Measurements from ENCODE around the gene FAM219A. TPM values are rescaled to one million over a fixed set of nuclear protein-coding genes. Genes with fewer than 3 reads are reported as not detected.

FAM219A gene, protein sequence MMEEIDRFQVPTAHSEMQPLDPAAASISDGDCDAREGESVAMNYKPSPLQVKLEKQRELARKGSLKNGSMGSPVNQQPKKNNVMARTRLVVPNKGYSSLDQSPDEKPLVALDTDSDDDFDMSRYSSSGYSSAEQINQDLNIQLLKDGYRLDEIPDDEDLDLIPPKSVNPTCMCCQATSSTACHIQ
- total RNA-seq, result 10 to 100 TPM in 3 of 4 donors, 1 to 10 TPM in 1; 6.6 to 14.3 (median 10.5) TPM

GRCh38 chr9:34458013-34458958, at the start of gene FAM219A, which contains the start of gene DNAI1:
Gene FAM219A, minus strand, starts transcription at chr9:34458570. Its CDS starts 307 bp downstream, at chr9:34458263.
Gene DNAI1, plus strand, starts transcription at chr9:34458805. Its CDS starts 201 bp downstream, at chr9:34459006.
- no peaks in the 10 kb centered on the region for H3K36me3 ChIP-seq
- intact Hi-C loops (cut with DNase I), result loop anchor here (5.0 kb wide), 1 partner anchor 81 kb away; the partner anchor contains the start of gene MYORG
- H3K27ac ChIP-seq, result peak within 1 kb of the TSS in 2 of 3 donors; percentile 27 to 48
- no peaks in the 10 kb centered on the region for H3K9me3 ChIP-seq
- DNase-seq, result peak; percentile 98 to 99
- peaks cover 14 to 29% of the 10 kb centered on the region in 2 donors for H3K4me1 ChIP-seq
- TF ChIP-seq CTCF (IDR thresholded peaks at IDR 0.05), result no peak
- peak in 1 of 2 donors; percentile 92 for TF ChIP-seq POLR2A (IDR thresholded peaks at IDR 0.05)
- H3K4me3 ChIP-seq (replicated peaks in 1 of 3), result peak within 1 kb of the TSS; percentile 29 to 80 (median 44)
- 0 to 2% methylated on average over 22 to 33 of the region's 94 CpGs for WGBS, 2 donors
- no peaks in the 10 kb centered on the region for H3K27me3 ChIP-seq

DNA sequence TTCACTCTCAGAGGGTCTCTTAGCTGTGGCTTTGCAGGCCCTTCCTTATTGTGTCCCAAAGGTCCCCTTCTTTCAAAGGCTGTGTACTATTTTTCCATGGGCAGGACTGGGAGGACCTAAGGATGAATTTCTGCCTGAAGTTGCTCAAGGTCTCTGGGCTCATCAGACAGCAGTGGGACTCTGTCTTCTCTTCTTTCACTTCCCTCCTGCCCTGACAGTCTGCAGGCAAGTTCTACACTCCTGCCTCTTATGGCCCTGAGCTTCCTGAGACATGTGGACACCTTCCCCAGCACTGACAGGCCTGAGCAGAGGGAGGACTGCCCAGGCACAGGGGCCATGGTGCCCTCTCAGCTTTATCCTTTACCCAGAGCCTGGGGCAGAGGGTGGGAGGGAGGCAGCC, 49.6 kb upstream of the FAM219A start:
- intact Hi-C loops (cut with DNase I), result loop anchor here (10.0 kb wide), 1 partner anchor 173 kb away; no protein-coding TSS in a partner anchor
- Histone ChIP-seq H3K9me3 (no peaks in the 10 kb centered on the region), H3K27ac (no peak overlapping the region), H3K4me1 (peaks cover 0 to under 1% of the 10 kb centered on the region in 2 donors), H3K27me3 (no peaks in the 10 kb centered on the region), H3K36me3 (no peaks in the 10 kb centered on the region), H3K4me3 (replicated peaks in 1 of 3) (no peak overlapping the region)
- TF ChIP-seq POLR2A (IDR thresholded peaks at IDR 0.05) (no peak), CTCF (IDR thresholded peaks at IDR 0.05) (no peak)
- DNase-seq, result no peak

GRCh38 chr9:34507556-34507955, 49.2 kb upstream of the FAM219A start:
- no peak overlapping the region for H3K27ac ChIP-seq
- no peaks in the 10 kb centered on the region for H3K9me3 ChIP-seq
- WGBS, 2 donors, result 86 to 90% methylated on average over 5 of the region's 5 CpGs
- intact Hi-C loops (cut with DNase I), result loop anchor here (10.0 kb wide), 1 partner anchor 173 kb away; no protein-coding TSS in a partner anchor
- H3K27me3 ChIP-seq, result no peaks in the 10 kb centered on the region
- no peak overlapping the region for H3K4me3 ChIP-seq (replicated peaks in 1 of 3)
- H3K4me1 ChIP-seq, result peaks cover 0 to 4% of the 10 kb centered on the region in 2 donors
- TF ChIP-seq CTCF (IDR thresholded peaks at IDR 0.05) (no peak), POLR2A (IDR thresholded peaks at IDR 0.05) (no peak)
- H3K36me3 ChIP-seq, result no peaks in the 10 kb centered on the region
- DNase-seq, result no peak

- Histone ChIP-seq H3K4me3 (replicated peaks in 1 of 3) (no peak overlapping the region), H3K27ac (no peak overlapping the region), H3K9me3 (no peaks in the 10 kb centered on the region), H3K36me3 (no peaks in the 10 kb centered on the region), H3K27me3 (no peaks in the 10 kb centered on the region), H3K4me1 (peaks cover 8 to 14% of the 10 kb centered on the region in 2 donors)
- TF ChIP-seq CTCF (IDR thresholded peaks at IDR 0.05) (no peak), POLR2A (IDR thresholded peaks at IDR 0.05) (no peak)
- intact Hi-C loops (cut with DNase I), result loop anchor here (10.0 kb wide), 1 partner anchor 172 kb away; no protein-coding TSS in a partner anchor
- no peak for DNase-seq
- WGBS, 2 donors, result 93 to 95% methylated on average over 7 of the region's 7 CpGs
Measured at GRCh38 chr9:34506623-34507022, 48.3 kb upstream of the FAM219A start.
